NCI-H2196 treated with DMSO at 0.1 percent for 48 hours (cell line): ENCODE measurements around the gene COX18.

Experiments
- DNase-seq: peaks from one replicate; lab custom pipeline; 2025; ENCODE audit not compliant: unreplicated experiment; lab: John Stamatoyannopoulos, UW

Gene COX18

GRCh38 chr4:73069338-73070073, at the start of gene COX18:
COX18 (minus strand) TSS chr4:73069716; CDS start chr4:73069649, 67 bp downstream.
- DNase-seq = peak; percentile 66

GRCh38 chr4:73109493-73109892, 40.0 kb upstream of the COX18 start:
- DNase-seq = no peak

GRCh38 chr4:73104695-73105094, 35.2 kb upstream of the COX18 start:
- DNase-seq = no peak

GRCh38 chr4:73103799-73104503, 34.4 kb upstream of the COX18 start:
- DNase-seq = no peak

- no peak for DNase-seq
Observed at GRCh38 chr4:73099143-73099542, 29.6 kb upstream of the COX18 start.

- no peak for DNase-seq
Observed at GRCh38 chr4:73098713-73099112, 29.2 kb upstream of the COX18 start.

GRCh38 chr4:73098016-73098415, 28.5 kb upstream of the COX18 start:
- DNase-seq = no peak

- DNase-seq = no peak
Observed at GRCh38 chr4:73092868-73093267, 23.4 kb upstream of the COX18 start.

- no peak for DNase-seq
Observed at GRCh38 chr4:73090738-73091137, 21.2 kb upstream of the COX18 start.

- no peak for DNase-seq
Observed at GRCh38 chr4:73087871-73088270, 18.4 kb upstream of the COX18 start.

- no peak for DNase-seq
Observed at GRCh38 chr4:73086095-73086868, 16.8 kb upstream of the COX18 start.

- no peak for DNase-seq
Observed at GRCh38 chr4:73080789-73081188, 11.3 kb upstream of the COX18 start.

- DNase-seq = no peak
Observed at GRCh38 chr4:73075832-73076231, 6.3 kb upstream of the COX18 start.

- peak; percentile 40 for DNase-seq
Observed at GRCh38 chr4:73070074-73070390, 516 bp upstream of the COX18 start.

GRCh38 chr4:73068491-73069337, 802 bp downstream of the COX18 start:
- no peak for DNase-seq

GRCh38 chr4:73067971-73068394, 1.5 kb downstream of the COX18 start:
- no peak for DNase-seq

- DNase-seq = no peak
Observed at GRCh38 chr4:73066928-73067327, 2.6 kb downstream of the COX18 start.

GRCh38 chr4:73066445-73066844, 3.1 kb downstream of the COX18 start:
- DNase-seq = no peak

- DNase-seq = no peak
Observed at GRCh38 chr4:73064536-73064935, 5.0 kb downstream of the COX18 start.

GRCh38 chr4:73055241-73055897, 14.1 kb downstream of the COX18 start:
- no peak for DNase-seq
